ENCODE data around the gene ALDH1A2.
"Not testable (repeated sequence)": the region's sequence is repeated elsewhere in the genome, so short reads cannot be mapped to it uniquely, and the experiment has no call there.

Gene ALDH1A2

DNA sequence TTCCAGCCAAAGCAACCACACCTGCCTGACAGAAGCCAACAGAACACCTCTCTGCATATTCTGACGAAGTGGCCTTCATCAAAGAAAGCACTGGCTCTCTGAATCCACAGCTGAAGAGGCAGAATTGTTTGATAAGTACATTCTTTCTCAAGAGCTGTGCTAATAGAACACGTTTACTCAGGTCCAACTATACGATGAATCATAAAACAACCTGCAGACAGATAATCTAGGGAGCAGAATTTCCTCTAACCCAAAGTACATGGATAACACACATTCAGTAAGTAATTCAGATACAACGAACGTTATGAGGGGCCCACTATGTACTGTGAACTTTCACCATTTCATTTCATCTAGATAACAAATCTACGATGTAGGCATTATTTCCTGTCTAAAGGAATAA is 25.4 kb downstream of the ALDH1A2 start:
- no peak for DNase-seq (ENCODE audit: low read depth)

DNA sequence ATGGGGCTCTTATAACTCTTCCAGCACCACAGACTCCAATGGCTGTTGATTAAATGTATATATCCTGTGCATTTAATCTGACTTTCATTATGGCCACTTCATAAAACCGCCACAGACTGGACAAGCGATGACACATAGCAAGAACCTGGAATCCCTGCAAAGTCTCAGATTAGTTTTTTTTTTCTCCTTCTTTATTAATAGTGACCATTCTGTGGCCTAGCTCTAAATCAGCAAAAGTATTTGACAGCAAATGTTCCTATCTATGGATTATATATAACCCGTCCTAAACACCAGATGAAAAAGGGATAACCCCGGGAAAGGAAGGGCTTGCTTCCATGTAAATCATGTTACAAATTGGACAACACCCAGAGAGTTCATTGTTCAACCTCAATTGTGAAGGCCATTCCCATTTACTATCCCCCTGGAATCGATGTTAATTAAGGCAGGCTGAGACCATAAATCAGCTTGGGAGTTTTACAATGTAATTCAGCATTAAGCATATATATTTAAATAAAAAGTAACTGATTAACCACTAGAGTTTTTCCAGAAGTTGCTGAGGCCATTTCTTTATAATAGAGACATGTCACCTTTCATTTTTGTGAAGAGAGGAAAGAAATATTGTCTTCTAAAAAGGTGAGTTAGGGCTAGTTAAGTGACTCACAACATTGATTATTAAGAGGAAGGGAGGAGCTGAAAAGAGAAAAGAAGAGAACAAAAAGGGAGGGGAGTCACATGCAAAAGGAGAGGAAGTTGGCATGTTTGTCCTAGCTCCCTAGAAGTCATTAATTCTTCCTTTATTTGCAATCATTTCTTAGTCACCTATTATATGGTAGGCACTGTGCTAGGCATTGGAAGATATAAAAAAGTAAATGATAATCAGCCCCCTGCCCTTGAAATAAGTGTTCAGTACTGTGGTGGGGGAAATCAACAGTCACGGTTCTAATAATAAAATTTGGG is 26.2 kb downstream of the ALDH1A2 start:
- DNase-seq (ENCODE audit: low read depth) = no peak

DNA sequence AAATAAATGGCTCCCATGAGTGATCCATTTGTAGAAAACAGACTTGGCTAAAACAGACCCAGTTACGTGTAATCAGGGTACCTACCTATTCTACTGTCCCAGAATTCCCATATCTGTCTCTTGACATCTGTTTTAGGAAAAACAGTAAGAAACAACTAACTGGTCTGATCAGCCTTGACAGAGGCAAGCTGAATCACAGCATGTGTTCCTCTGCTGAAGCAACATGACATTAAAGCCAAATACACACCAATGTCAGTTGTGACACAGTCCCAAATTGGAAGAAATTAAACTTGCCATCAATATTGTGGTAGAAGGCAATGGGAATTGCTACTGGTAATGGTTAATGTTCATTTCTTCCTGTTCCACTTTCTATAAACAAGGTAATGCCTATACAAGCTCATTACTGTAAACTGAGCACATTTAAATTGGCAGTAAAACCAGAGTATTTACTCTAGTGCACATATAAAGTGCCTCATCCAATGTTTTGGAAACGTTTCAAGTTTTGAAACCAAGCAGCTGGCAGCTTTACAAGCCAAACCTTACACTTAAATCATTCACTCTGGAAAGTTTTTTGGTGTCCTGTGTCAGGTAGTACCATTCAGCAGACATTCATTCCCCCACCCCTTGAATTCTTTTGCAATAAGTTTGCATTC is 27.0 kb downstream of the ALDH1A2 start:
- no peak for DNase-seq (ENCODE audit: low read depth)

DNA sequence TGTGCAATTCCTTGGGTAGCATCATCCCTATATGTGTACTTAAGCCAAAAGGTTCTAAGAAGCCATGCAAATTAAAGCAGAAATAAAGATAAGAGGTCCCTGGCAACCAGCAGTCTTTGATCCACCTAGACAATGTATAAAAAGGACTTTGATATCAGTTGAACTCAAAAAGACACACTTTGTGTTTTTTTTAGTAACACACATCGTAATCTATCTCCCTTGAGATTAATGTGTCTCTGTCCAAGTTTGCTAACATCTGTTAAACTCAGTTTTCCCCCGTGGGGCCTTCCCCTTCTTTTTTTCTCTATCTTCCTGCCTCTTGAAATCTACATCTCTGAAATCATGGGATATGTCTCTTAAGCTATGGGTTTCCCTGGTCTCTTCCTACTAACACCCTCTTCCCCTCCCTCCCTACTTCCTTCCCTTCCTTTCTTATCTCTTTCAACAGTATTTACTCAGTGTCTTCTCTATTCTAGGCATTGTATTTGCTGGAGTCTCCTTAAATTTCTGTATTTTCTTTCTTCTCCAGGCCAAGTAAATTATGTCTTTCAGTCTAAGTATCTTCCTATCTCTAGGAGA is 27.7 kb downstream of the ALDH1A2 start:
- DNase-seq (ENCODE audit: low read depth) = no peak

DNA sequence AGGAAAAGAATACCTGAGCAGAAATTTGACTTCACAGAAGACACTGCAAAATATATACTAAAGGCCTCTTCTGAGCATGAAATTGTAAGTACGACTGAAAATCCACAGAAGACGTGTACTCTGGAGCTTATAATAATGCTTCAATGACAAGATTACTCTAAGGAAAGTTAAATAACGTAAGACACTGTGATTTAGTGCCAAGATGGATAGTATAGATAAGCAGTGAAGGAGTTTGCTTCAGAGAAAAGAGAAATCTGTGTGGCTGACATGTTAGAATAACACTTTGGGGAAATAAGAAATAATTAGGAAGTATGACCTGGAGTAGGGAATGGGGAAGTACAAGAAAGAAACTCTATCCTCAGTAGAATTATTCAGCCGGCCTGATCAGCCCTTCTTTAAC is 28.9 kb downstream of the ALDH1A2 start:
- DNase-seq (ENCODE audit: low read depth) = no peak

DNA sequence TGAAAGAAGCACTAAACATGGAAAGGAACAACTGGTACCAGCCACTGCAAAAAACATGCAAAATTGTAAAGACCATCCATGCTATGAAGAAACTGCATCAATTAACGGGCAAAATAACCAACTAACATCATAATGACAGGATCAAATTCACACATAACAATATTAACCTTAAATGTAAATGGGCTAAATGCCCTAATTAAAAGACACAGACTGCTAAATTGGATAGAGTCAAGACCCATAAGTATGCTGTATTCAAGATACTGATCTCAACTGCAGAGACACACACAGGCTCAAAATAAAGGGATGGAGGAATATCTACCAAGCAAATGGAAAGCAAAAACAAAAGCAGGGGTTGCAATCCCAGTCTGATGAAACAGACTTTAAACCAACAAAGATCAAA is 37.1 kb downstream of the ALDH1A2 start:
- not testable (repeated sequence) for DNase-seq (ENCODE audit: low read depth)

DNA sequence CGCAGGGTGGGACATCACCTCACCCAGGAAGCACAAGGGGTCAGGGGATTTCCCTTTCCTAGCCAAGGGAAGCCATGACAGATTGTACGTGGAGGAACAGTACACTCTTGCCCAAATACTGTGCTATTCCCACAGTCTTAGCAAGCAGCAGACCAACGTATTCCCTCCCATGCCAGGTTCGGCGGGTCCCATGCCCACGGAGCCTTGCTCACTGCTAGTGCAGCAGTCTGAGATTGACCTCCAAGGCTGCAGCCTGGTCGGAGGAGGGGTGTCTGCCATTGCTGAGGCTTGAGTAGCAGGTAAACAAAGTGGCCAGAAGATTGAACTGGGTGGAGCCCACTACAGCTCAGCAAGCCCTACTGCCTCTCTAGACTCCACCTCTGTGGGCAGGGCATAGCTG is 39.0 kb downstream of the ALDH1A2 start:
- DNase-seq (ENCODE audit: low read depth) = no peak

DNA sequence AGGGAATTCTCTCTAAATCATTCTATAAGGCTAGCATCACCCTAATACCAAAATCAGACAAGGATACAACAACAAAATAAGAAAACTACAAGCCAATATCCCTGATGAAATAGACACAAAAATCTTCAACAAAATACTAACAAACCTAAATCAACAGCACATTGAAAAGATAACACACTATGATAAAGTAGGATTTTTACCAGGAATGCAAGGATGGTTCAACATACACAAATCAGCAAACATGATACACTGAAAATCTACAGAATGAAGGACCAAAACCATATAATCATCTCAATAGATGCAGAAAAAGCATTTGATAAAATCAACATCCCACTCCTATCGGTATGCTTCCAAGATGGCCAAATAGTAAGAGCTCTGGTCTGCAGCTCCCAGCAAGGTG is 39.5 kb downstream of the ALDH1A2 start:
- no peak for DNase-seq (ENCODE audit: low read depth)

DNA sequence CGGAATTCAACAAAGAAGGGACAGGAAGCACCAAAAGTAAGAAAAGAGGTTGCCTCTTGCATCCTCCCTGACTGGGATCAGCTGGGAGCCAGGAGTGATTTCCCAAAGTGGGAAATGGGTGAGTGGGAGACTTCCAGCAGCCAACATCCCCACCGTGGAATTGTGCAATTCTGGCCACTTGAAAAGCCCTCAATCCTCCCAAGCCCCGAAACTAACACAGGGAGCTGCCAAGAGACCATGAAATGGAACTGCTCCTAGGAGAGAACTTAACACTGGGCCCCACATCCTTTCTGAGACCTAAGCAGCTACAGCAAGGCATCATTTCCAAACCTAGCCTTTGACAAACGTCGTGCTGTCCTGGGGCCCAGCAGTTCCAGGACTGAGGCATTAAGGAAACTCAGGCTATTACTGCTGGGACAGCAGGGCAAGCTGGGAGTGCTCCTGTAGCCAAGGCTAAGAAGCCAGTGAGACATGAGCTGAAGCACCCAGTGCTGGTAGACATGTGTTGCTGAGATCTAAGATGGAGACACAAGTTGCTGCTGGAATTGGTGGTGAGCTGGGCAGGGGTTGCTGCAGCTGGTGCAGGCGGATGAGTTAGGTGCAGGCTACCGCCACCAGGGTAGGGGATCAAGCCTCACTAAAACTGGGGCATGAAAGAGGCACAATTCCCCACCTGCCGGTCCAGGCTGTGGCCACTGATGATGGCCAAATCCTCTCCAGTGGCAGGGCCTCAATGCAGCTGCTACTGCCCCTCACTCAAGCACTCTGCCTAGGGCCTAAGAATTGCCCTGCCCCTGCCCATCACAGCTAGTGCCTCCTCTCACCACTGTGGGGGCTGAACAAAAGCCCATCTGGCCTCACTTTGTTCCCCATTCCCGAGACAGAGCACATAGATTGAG is 43.9 kb downstream of the ALDH1A2 start:
- no peak for DNase-seq (ENCODE audit: low read depth)

DNA sequence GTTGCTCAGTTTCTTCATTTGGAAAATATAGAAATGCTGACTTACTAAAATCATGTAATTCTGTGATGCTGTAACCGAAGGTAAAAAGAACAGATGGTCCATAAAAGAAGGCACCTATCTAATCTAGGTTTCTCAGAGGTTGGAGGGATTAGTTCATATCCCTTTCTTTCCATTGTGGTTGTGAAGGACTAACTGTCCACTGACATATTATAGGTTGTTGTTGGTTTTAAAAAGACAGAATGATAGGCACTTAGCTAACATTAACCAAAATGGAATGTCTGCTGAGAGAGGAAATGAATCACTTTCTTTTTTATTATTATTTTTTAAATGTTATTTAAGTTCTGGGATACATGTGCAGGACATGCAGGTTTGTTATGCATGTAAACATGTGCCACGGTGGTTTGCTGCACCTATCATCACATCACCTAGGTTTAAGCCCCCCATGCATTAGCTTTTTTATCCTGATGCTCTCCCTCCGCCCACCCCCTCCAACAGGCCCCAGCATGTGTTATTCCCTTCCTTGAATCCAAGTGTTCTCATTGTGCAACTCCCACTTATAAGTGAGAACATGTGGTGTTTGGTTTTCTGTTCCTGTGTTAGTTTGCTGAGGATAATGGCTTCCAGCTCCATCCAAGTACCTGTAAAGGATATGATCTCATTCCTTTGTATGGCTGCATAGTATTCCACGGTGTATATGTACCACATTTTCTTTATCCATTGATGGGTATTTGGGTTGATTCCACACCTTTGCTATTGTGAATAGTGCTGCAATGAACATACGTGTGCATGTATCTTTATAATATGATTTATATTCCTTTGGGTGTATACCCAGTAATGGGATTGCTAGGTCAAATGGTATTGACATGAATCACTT is 45.8 kb downstream of the ALDH1A2 start:
- no peak for DNase-seq (ENCODE audit: low read depth)

DNA sequence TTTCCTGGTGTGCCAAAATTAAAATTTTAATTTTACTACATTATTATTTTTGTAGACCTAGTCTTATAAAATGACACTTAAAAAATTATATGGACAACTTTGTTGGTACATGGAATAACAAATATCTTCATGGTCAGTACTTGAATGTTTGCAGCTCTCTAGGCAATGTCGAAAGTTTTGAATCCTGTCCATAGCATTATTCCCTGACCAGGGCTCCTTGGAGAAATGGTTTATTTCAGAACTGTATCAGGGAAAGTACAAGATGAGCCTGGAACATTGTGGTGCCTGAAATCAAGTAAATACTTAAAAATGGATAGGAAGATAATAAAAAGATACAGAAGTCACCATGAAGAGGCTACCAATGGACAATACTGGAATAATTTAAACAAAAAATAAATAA is 47.6 kb downstream of the ALDH1A2 start:
- no peak for DNase-seq (ENCODE audit: low read depth)

DNA sequence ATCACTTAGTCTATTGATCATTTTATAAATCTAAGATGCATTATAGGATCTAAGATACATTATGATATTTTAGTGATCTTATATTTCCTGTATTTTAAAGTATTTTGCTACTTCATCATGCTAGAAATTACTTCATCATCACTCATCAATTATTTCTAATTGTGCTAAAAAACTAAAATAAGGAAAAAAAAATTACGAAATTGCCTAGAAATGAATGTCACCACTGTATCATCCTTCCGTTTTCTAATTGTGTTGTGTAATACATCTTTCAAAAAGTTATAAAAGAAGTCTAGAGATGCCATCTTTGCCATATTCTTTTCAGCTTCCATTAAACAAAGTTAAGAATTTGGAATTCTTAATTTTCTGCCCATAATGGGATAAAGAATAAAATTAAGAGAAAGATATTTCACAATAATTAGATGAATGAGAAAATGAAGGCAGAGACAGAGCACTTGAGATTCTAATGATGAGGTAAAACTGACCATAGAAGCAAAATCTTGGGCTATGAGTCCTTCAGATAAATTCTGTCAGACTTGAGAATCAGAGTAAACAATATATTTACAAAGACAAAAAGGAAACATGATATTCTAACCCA is 48.8 kb downstream of the ALDH1A2 start:
- DNase-seq (ENCODE audit: low read depth) = no peak

DNA sequence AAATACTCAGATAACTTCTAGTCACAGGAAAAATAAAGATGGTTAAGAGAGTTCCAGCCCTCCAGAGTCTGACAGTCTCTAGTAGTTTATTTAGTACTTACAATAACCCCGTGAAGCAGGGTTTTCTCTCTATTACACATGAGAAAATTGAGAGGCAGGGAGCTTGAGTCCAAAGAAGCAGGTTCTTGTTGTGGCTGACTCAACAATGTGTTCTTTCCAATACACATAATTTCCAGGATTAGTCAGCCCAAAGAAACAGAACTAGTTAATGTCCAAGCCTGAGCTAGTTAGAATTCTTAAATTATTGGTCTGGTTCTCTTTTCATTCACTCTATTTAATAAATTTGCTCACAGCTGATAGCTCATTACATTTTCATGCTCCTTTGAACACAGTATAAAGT is 49.9 kb downstream of the ALDH1A2 start:
- no peak for DNase-seq (ENCODE audit: low read depth)

DNA sequence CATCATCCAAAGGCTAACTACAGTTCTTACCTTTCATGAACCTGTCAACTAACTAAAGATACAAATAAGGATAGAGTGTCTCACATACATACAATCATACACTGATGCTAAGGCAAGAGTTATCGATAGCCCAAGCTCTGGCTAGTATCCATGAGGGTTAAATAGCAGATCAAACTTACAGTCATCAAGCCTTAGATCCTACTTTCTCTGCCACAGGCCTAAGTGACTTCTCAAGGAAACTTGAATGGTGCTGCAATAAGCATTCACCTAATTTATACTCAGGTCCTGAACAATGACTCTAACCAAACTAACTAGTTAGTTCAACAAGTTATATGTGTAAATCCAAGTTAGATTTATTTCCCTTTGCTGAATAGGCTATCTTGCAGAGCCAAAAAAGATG is 51.0 kb downstream of the ALDH1A2 start:
- DNase-seq (ENCODE audit: low read depth) = no peak

DNA sequence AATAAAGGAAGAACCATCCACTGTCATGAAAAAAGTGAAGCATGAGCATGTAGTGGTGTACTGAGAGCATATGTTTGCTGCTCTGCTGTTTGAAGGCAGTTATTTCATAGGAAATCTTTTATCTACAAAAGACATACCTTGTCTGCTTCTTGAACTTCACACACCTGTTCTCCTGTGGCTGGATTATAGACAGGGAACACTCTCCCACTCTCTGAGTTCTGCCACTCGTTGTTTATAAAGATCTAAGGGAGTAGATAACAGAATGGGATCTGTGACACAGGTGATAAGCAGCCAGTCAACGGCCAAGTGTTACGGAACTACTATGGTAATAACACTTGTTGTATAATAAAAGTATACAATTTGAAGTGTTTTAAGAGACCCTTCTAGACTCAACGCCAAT is 51.5 kb downstream of the ALDH1A2 start:
- no peak for DNase-seq (ENCODE audit: low read depth)

DNA sequence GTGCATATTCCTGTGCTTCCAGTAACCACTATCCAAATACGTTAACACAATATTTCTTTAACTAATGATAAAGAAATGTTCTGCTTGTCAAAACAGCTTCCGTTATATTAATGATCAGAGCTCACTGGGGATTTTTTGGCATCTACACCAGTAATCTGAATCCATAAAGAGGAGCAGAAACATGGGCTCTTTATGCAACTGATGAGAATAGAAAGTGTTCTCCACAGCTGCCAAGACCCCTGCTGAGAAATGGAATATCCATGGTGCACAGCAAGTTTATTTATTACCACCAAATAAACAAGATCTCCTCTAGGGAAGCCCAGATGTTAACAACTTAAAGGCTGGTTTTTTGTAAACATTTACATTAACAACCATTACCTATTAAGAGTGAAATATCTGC is 54.5 kb downstream of the ALDH1A2 start:
- no peak for DNase-seq (ENCODE audit: low read depth)

DNA sequence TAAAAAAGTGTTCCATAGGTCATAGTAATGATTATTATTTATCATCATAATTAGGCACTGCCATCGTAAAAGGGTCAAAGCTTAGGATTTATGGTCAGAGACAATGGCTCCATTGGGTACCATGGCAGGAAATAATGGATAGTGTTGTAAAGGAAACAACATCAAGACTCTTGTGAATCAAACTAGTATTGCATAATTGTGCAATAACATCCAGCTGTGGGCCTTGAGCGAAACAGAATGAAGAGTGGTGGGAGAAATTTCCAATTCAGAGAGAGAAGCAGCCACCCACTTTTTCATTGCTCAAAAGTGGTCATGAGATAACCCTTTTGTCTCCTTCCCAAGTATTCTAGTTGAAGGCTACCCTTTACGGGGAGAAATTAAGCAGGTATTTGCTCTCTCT is 61.7 kb downstream of the ALDH1A2 start:
- no peak for DNase-seq (ENCODE audit: low read depth)

DNA sequence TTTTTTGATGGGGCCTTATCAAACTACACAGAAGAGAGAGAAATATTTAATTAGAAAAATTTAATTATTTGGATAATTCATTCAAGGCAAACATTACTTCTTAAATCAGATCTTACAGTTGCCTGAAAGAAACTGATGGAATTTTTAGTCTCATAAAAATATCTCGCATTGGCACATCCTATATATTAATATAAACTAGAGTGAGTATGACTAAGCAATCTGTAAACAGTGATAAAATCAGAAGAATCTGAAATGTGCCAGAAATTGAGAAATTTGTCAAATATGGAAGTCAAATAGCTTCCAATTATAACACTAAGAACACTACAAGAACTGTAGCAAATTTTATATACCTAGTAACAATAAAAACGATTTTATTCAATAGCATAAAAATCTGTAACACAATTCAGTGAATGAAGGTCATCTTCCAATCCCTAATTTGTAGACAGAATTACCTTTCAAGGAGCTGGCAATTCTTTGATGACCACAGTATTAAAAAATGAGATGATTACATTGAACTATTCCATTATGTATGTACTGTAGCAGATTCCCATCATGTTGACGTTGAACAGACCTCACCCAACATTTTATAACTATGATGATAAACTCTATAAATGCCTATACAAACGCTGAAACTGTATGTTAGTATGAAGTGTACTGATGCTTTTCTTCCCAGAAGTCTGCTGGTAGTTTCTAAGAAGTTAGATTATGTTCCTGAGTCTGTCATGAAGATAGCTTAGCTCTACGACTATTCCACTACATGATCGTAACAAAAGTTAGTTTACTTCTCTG is 63.0 kb downstream of the ALDH1A2 start:
- no peak for DNase-seq (ENCODE audit: low read depth)

DNA sequence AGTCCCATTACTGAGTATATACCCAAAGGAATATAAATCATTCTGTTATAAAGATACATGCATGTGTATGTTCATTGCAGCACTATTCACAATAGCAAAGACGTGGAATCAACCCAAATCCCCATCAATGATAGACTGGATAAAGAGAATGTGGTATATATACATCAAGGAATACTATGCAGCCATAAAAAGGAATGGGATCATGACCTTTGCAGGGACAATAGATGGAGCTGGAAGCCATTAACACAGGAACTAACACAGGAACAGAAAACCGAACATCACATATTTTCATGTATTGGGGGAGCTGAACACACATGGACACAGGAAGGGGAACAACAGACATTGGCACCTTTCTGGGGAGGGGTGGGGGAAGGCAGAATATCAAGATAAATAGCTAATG is 65.8 kb downstream of the ALDH1A2 start:
- not testable (repeated sequence) for DNase-seq (ENCODE audit: low read depth)

DNA sequence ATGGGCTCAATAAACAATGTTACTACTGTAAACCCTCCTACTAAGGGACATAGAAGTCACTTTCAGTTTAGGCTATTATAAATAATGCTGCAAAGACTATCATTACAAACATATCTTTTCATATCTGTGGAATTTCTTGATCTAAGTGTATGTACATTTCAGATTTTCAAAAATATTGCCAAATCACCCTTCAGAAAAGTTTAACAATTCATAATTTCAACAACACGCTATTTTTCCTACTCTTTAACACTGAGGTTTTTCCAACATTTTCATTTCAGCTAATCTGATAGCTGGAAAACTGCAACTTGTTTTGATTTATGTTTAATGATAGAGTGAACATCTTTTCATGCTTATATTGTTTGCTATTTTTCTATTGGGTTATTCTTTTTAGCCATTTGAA is 69.0 kb downstream of the ALDH1A2 start:
- DNase-seq (ENCODE audit: low read depth) = no peak

Data from stimulated activated CD8-positive, alpha-beta memory T cell treated with anti-CD3 and anti-CD28 coated beads, Interleukin-4, amount 100 ng/mL, for 24 hours (primary cell).